SK-N-SH (cell line): Measurements from ENCODE around the gene PDE9A. TPM values are rescaled to one million over a fixed set of nuclear protein-coding genes. Genes with fewer than 3 reads are reported as not detected.

Experiments
- CTCF ChIA-PET: fragments of 300-600, 350-600 bp; formaldehyde crosslinking; extraction: SDS; loops from one replicate; lab custom pipeline; 2021; lab: Yijun Ruan, JAX
- POLR2A ChIA-PET: fragments of 350-600 bp; sonication (Branson Sonifier 250); formaldehyde crosslinking; extraction: SDS; loops from one replicate; lab custom pipeline; 2020; ENCODE audit warnings: antibody characterized with exemption, inconsistent platforms; lab: Yijun Ruan, JAX
- DNase-seq: peaks from one replicate; pipeline ENCODE4 v3.0.0; 2012
- H2AFZ ChIP-seq: fragments of 200-600 bp; sonication (generic); 2 replicates; pipeline ENCODE4 v1.8.1; 2016; ENCODE audit warnings: antibody characterized with exemption, mild to moderate bottlenecking, low read depth
- H3F3A ChIP-seq: fragments of 200-600 bp; sonication (generic); replicated peaks from 2 replicates; pipeline ENCODE3; 2016; ENCODE audit warnings: antibody characterized with exemption, mild to moderate bottlenecking; ENCODE audit not compliant: insufficient read depth
- H3K27ac ChIP-seq, 2 experiments: fragments of 200-500 bp in 1 of 2; fragments of 200-600 bp in 1 of 2; sonication (Bioruptor generic) in 1 of 2; sonication (generic), shearing (Covaris generic) in 1 of 2; 2 replicates each; pipeline versions ENCODE4 v1.5.1 to v1.6.1; 2014 to 2016; ENCODE audit warnings: low read depth in 2 of 2, inconsistent platforms in 1 of 2, low read length in 1 of 2, mild to moderate bottlenecking in 1 of 2, mixed read lengths in 1 of 2
- H3K27me3 ChIP-seq: fragments of 200-600 bp; sonication (generic), shearing (Covaris generic); 2 replicates; pipeline ENCODE4 v1.6.1; 2016; ENCODE audit warnings: mixed run types; ENCODE audit not compliant: insufficient read depth
- H3K36me3 ChIP-seq, 2 experiments: fragments of 200-500 bp in 1 of 2; fragments of 200-600 bp in 1 of 2; sonication (Bioruptor generic) in 1 of 2; sonication (generic) in 1 of 2; replicated peaks in 1 of 2; 2 replicates each; pipeline versions ENCODE3 to v1.5.1; 2014 to 2016; ENCODE audit warnings: low read length in 1 of 2, mild to moderate bottlenecking in 1 of 2; ENCODE audit not compliant: insufficient read depth in 2 of 2, control insufficient read depth in 1 of 2
- H3K4me1 ChIP-seq, 2 experiments: fragments of 200-500 bp in 1 of 2; fragments of 200-600 bp in 1 of 2; sonication (Bioruptor generic) in 1 of 2; sonication (generic), shearing (Covaris generic) in 1 of 2; 2 replicates each; pipeline versions ENCODE4 v1.5.1 to v1.6.1; 2014 to 2016; ENCODE audit warnings: low read depth in 1 of 2, low read length in 1 of 2, mixed run types in 1 of 2; ENCODE audit not compliant: insufficient read depth in 2 of 2, control insufficient read depth in 1 of 2
- H3K4me2 ChIP-seq: fragments of 200-600 bp; sonication (generic), shearing (Covaris generic); 2 replicates; pipeline ENCODE4 v1.6.1; 2017; ENCODE audit warnings: mixed run types
- H3K4me3 ChIP-seq, 2 experiments: fragments of 200-500 bp in 1 of 2; fragments of 200-600 bp in 1 of 2; sonication (Bioruptor generic) in 1 of 2; sonication (generic), shearing (Covaris generic) in 1 of 2; 2 replicates each; pipeline versions ENCODE4 v1.5.1 to v1.8.1; 2014 to 2016; ENCODE audit warnings: low read depth in 2 of 2, inconsistent platforms in 1 of 2, low read length in 1 of 2, mild to moderate bottlenecking in 1 of 2, mixed read lengths in 1 of 2, moderate library complexity in 1 of 2
- H3K79me2 ChIP-seq: fragments of 200-600 bp; sonication (generic); 2 replicates; pipeline ENCODE4 v1.8.1; 2017; ENCODE audit warnings: mild to moderate bottlenecking; ENCODE audit not compliant: insufficient read depth
- H3K9ac ChIP-seq: fragments of 200-600 bp; sonication (generic); 2 replicates; pipeline ENCODE4 v1.6.1; 2017; ENCODE audit warnings: mixed run types
- H3K9me2 ChIP-seq: fragments of 200-600 bp; sonication (generic); 2 replicates; pipeline ENCODE4 v1.6.1; 2017; ENCODE audit warnings: mixed run types
- H3K9me3 ChIP-seq: fragments of 200-600 bp; sonication (generic); 2 replicates; pipeline ENCODE4 v1.6.1; 2017; ENCODE audit warnings: mixed run types, mild to moderate bottlenecking, moderate library complexity
- H4K20me1 ChIP-seq: fragments of 200-600 bp; sonication (generic); 2 replicates; pipeline ENCODE4 v1.6.1; 2017; ENCODE audit warnings: mild to moderate bottlenecking, mixed run types; ENCODE audit not compliant: insufficient read depth
- ELF1 ChIP-seq: IDR thresholded peaks from 2 replicates; pipeline ENCODE4 v1.4.0; 2012
- EZH2phosphoT487 ChIP-seq: fragments of 200-600 bp; sonication (generic); IDR thresholded peaks from 2 replicates; pipeline ENCODE4 v1.6.1; 2017; ENCODE audit warnings: low read depth, mixed run types, mild to moderate bottlenecking, antibody characterized with exemption, moderate library complexity, borderline replicate concordance
- FOSL2 ChIP-seq: IDR thresholded peaks from 2 replicates; pipeline ENCODE4 v1.4.0; 2012; ENCODE audit warnings: low read depth, mild to moderate bottlenecking, moderate library complexity, borderline replicate concordance
- FOXJ3 ChIP-seq: sonication (generic); formaldehyde crosslinking; IDR thresholded peaks from 2 replicates; pipeline ENCODE4 v1.5.1; 2020; ENCODE audit warnings: mild to moderate bottlenecking, missing genetic modification reagents
- FOXM1 ChIP-seq: IDR thresholded peaks from 2 replicates; pipeline ENCODE4 v1.4.0; 2012; ENCODE audit warnings: low read depth, mild to moderate bottlenecking
- MEF2A ChIP-seq: IDR thresholded peaks from 2 replicates; pipeline ENCODE4 v1.4.0; 2012; ENCODE audit warnings: low read depth, borderline replicate concordance
- MXI1 ChIP-seq: IDR thresholded peaks from 2 replicates; pipeline ENCODE4 v1.6.1; 2012; ENCODE audit warnings: mild to moderate bottlenecking, low read depth, low read length, improper control_type of control experiment
- POLR2AphosphoS5 ChIP-seq: IDR thresholded peaks from 2 replicates; pipeline ENCODE4 v1.6.1; 2012; ENCODE audit warnings: low read depth, low read length
- RAD21 ChIP-seq: IDR thresholded peaks from 2 replicates; pipeline ENCODE4 v1.6.1; 2012; ENCODE audit warnings: mild to moderate bottlenecking, low read length
- RCOR1 ChIP-seq: fragments of 150-350 bp; IDR thresholded peaks from 2 replicates; pipeline ENCODE4 v1.6.1; 2017; ENCODE audit warnings: antibody characterized with exemption, low read length
- RFX5 ChIP-seq: IDR thresholded peaks from 2 replicates; pipeline ENCODE4 v1.6.1; 2012; ENCODE audit warnings: mild to moderate bottlenecking, improper control_type of control experiment, low read length
- RXRA ChIP-seq: IDR thresholded peaks from 2 replicates; pipeline ENCODE4 v1.4.0; 2012; ENCODE audit warnings: low read depth, mild to moderate bottlenecking, borderline replicate concordance
- SIN3A ChIP-seq: IDR thresholded peaks from 2 replicates; pipeline ENCODE4 v1.6.1; 2012; ENCODE audit warnings: low read depth, mild to moderate bottlenecking, low read length, moderate library complexity, borderline replicate concordance
- SMC3 ChIP-seq: IDR thresholded peaks from 2 replicates; pipeline ENCODE4 v1.6.1; 2012; ENCODE audit warnings: low read depth, low read length, improper control_type of control experiment
- TAF1 ChIP-seq: IDR thresholded peaks from 2 replicates; pipeline ENCODE4 v1.6.1; 2012; ENCODE audit warnings: low read depth, mild to moderate bottlenecking, low read length, moderate library complexity, borderline replicate concordance
- TCF12 ChIP-seq: IDR thresholded peaks from 2 replicates; pipeline ENCODE4 v1.4.0; 2012
- USF2 ChIP-seq: fragments of 150-350 bp; IDR thresholded peaks from 2 replicates; pipeline ENCODE4 v1.6.1; 2017; ENCODE audit warnings: antibody characterized with exemption, low read length, low read depth, borderline replicate concordance
- WGBS: methylation state at CpG from one replicate; pipeline ENCODE4 v1.1.6; 2017; ENCODE audit warnings: low lambda C conversion rate; 5-methylcytosine and 5-hydroxymethylcytosine counted together
- polyA plus RNA-seq, 3 experiments: library from polyadenylated mRNA; depleted of rRNA; stranded (reverse); fragments of >200 nt; gene quantifications; 2 replicates each; pipeline ENCODE4 v1.2.3, GENCODE V29; 2012

The PDE9A gene
- polyA plus RNA-seq, 1 of the 3 experiments (the other 2 are of a cell fraction) = 0.28 TPM

DNA sequence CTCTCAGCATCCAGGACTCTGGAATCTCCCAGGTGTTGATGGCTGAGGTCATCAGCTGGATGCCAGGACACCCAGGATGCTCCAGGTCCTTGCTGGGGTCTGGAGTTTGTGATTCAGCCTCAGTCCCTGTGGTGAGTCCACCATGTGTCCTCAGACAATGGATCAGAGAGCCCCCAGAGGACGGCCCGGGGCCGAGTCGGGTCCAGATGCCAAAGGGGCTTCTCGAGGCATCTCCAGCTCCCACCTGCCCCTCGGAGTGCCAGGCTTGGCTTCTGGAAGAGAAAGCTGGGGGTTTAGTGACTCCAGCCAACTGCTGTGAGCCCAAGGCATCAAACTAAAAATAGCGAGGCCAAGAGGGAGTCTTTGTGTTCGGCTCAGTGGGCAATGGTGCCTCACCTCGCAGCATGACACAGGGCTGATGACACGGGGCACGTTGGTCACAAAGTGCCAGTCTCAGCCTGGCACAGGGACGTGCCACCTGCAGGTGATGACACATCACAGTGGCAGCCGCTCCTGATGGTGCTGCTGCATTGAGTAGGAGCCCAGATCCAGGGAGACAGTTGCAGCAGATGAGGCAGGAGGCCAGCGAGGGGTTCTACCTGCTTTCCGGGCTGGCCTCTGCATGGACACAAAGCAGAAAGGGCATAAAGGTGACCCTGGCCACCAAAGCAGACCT, 10.6 kb downstream of the PDE9A start:
- Histone ChIP-seq H3K9ac (no peak overlapping the region), H3K9me2 (no peaks in the 10 kb centered on the region), H4K20me1 (no peaks in the 10 kb centered on the region), H3K27me3 (no peaks in the 10 kb centered on the region), H2AFZ (no peak overlapping the region), H3F3A (no peaks in the 10 kb centered on the region), H3K4me1 (no peaks in the 10 kb centered on the region; a peak in 1 of 4 replicates), H3K36me3 (no peaks in the 10 kb centered on the region), H3K27ac (no peak overlapping the region), H3K4me3 (no peak overlapping the region), H3K79me2 (no peaks in the 10 kb centered on the region), H3K4me2 (no peak overlapping the region), H3K9me3 (no peaks in the 10 kb centered on the region)
- ChIA-PET POLR2A (no interaction called here), CTCF (interaction anchor here (1.0 to 1.1 kb wide), 2 partner anchors 9 to 155 kb away, joined by 3 to 5 read pairs; no protein-coding TSS in a partner anchor)
- no peak for TF ChIP-seq RXRA
- no peak for TF ChIP-seq MXI1
- no peak for TF ChIP-seq MEF2A
- TF ChIP-seq SIN3A = no peak
- TF ChIP-seq USF2 = no peak
- TF ChIP-seq EZH2phosphoT487 = no peak
- no peak for TF ChIP-seq TCF12
- TF ChIP-seq FOSL2 = no peak
- no peak for TF ChIP-seq FOXM1
- no peak for TF ChIP-seq RCOR1
- 45% methylated on average over 6 of the region's 15 CpGs for WGBS
- DNase-seq = no peak

- ChIA-PET CTCF (interaction anchor here (0.9 to 1.6 kb wide), 2 partner anchors 10 to 14 kb away, joined by 3 to 4 read pairs; no protein-coding TSS in a partner anchor), POLR2A (no interaction called here)
- no peak for DNase-seq
- no peaks in the 10 kb centered on the region for H3K9me3 ChIP-seq
- no peaks in the 10 kb centered on the region for H3K36me3 ChIP-seq
- no peaks in the 10 kb centered on the region for H3K27me3 ChIP-seq
- no peaks in the 10 kb centered on the region for H3K9me2 ChIP-seq
- H3K4me2 ChIP-seq = no peak overlapping the region
- TF ChIP-seq RAD21 = no peak
- TF ChIP-seq FOXJ3 (CRISPR knock-in tag) = no peak
- no peak for TF ChIP-seq POLR2AphosphoS5
- TF ChIP-seq FOXM1 = no peak
- no peak for TF ChIP-seq EZH2phosphoT487
- no peak for TF ChIP-seq RXRA
- no peak for TF ChIP-seq TAF1
- no peak for TF ChIP-seq SMC3
- no peak for TF ChIP-seq RFX5
- TF ChIP-seq FOSL2 = no peak
- no peak for TF ChIP-seq USF2
- no peak for TF ChIP-seq ELF1
- no peak for TF ChIP-seq MEF2A
- no peak for TF ChIP-seq TCF12
- H3K9ac ChIP-seq = no peak overlapping the region
- 82% methylated on average over 10 of the region's 10 CpGs for WGBS
- no peaks in the 10 kb centered on the region; a peak in 1 of 4 replicates for H3K4me1 ChIP-seq
- H2AFZ ChIP-seq = no peak overlapping the region
- no peak overlapping the region for H3K4me3 ChIP-seq
- no peaks in the 10 kb centered on the region for H3K79me2 ChIP-seq
- no peaks in the 10 kb centered on the region for H3F3A ChIP-seq
- no peak overlapping the region for H3K27ac ChIP-seq
- H4K20me1 ChIP-seq = no peaks in the 10 kb centered on the region
Observed at GRCh38 chr21:42664614-42665013, 11.2 kb downstream of the PDE9A start.
